Measurements from ENCODE around the gene PTPRD. TPM values are rescaled to one million over a fixed set of nuclear protein-coding genes. Genes with fewer than 3 reads are reported as not detected.

Gene PTPRD
- total RNA-seq, 1 experiment from 2014 or later: 0.02 TPM

DNA sequence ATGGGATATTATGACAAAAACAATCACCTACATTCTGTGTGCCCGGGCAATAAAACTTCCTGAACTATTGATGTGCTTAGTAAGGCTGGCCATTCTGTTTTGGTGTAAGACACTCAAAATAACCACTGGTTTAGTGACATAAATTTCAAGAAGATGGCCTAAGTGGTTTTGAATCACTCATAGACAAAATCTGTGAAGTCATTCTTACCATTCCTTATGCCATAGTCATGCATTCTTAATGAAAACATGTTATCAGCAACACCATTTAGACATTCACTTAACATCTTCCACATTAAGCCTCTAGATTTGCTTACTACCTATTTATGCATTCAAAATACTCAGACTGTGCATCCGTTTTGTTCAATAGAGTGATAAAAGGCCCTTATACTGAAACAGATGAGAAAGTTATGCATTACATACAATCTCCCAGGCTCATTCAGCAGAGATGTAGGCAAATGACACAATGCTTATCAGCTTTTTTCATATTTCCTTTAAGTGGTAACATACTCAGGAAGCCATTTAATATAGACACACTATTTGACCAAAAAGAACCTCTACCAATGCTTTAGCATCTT lies 1964.4 kb downstream of the PTPRD start:
- BruUV-seq (replicated peaks): no TSS peak
- no peaks in the 10 kb centered on the region for H3K9me2 ChIP-seq (ENCODE audit: insufficient read depth)
- no peaks in the 10 kb centered on the region for H3K4me1 ChIP-seq (ENCODE audit: control insufficient read depth in 1 of 2, insufficient read depth in 2 of 2, low read length in 2 of 2)
- intact Hi-C loops (cut with micrococcal nuclease): no loop called here
- no peak overlapping the region for H3K4me3 ChIP-seq (replicated peaks in 1 of 2; ENCODE audit: low read depth in 1 of 2, low read length in 2 of 2)
- no peak overlapping the region for H3K4me2 ChIP-seq (ENCODE audit: low read length)
- CTCF ChIA-PET: no interaction called here
- no peak overlapping the region for H2AFZ ChIP-seq (ENCODE audit: low read depth, low read length, poor library complexity, severe bottlenecking)
- RAD21 ChIA-PET (ENCODE audit: low non-redundant PET in 1 of 2, low total read pairs in 2 of 2, uncharacterized antibody in 2 of 2, unreplicated experiment in 2 of 2): no interaction called here
- no peaks in the 10 kb centered on the region for H3K79me2 ChIP-seq (ENCODE audit: insufficient read depth, low read length)
- H3K36me3 ChIP-seq (ENCODE audit: control insufficient read depth in 1 of 2, insufficient read depth in 2 of 2, low read length in 2 of 2): no peaks in the 10 kb centered on the region
- H3K9ac ChIP-seq (ENCODE audit: low read length): no peak overlapping the region
- no peaks in the 10 kb centered on the region for H4K20me1 ChIP-seq (ENCODE audit: insufficient read depth)
- ATAC-seq (no peak), DNase-seq (ENCODE audit: low read depth, low spot score) (no peak)
- peaks cover 3 to 30% of the 10 kb centered on the region in 2 experiments; a peak in 2 of 4 replicates for H3K9me3 ChIP-seq (ENCODE audit: control insufficient read depth in 1 of 2, insufficient read depth in 1 of 2, low read depth in 1 of 2, low read length in 2 of 2)
- no peak for TF ChIP-seq ZNF274 (IDR thresholded peaks at IDR 0.05; ENCODE audit: low read depth, low read length)
- no peak for TF ChIP-seq ZBTB33 (IDR thresholded peaks at IDR 0.05; ENCODE audit: extremely low read depth, insufficient replicate concordance, low read length)
- no peak for TF ChIP-seq TCF7L2 (IDR thresholded peaks at IDR 0.05; ENCODE audit: borderline replicate concordance, extremely low read depth, insufficient read depth, insufficient read length)
- TF ChIP-seq, protein P1, sequence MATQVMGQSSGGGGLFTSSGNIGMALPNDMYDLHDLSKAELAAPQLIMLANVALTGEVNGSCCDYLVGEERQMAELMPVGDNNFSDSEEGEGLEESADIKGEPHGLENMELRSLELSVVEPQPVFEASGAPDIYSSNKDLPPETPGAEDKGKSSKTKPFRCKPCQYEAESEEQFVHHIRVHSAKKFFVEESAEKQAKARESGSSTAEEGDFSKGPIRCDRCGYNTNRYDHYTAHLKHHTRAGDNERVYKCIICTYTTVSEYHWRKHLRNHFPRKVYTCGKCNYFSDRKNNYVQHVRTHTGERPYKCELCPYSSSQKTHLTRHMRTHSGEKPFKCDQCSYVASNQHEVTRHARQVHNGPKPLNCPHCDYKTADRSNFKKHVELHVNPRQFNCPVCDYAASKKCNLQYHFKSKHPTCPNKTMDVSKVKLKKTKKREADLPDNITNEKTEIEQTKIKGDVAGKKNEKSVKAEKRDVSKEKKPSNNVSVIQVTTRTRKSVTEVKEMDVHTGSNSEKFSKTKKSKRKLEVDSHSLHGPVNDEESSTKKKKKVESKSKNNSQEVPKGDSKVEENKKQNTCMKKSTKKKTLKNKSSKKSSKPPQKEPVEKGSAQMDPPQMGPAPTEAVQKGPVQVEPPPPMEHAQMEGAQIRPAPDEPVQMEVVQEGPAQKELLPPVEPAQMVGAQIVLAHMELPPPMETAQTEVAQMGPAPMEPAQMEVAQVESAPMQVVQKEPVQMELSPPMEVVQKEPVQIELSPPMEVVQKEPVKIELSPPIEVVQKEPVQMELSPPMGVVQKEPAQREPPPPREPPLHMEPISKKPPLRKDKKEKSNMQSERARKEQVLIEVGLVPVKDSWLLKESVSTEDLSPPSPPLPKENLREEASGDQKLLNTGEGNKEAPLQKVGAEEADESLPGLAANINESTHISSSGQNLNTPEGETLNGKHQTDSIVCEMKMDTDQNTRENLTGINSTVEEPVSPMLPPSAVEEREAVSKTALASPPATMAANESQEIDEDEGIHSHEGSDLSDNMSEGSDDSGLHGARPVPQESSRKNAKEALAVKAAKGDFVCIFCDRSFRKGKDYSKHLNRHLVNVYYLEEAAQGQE (IDR thresholded peaks at IDR 0.05; ENCODE audit: low read depth): no peak
- no peak for TF ChIP-seq EZH2 (IDR thresholded peaks at IDR 0.05)
- no peak for TF ChIP-seq CEBPB (IDR thresholded peaks at IDR 0.05; ENCODE audit: low read depth)
- TF ChIP-seq POLR2A (IDR thresholded peaks at IDR 0.05; ENCODE audit: borderline replicate concordance, extremely low read depth, insufficient read depth, insufficient read length): no peak
- TF ChIP-seq SIN3A (IDR thresholded peaks at IDR 0.05; ENCODE audit: low read depth): no peak
- TF ChIP-seq ZFX (IDR thresholded peaks at IDR 0.05): no peak
- TF ChIP-seq EGR1 (IDR thresholded peaks at IDR 0.05; ENCODE audit: low read depth): no peak
- no peak for TF ChIP-seq FOSL1 (IDR thresholded peaks at IDR 0.05; ENCODE audit: low read depth)
- no peak for TF ChIP-seq SRF (IDR thresholded peaks at IDR 0.05; ENCODE audit: low read depth)
- TF ChIP-seq, protein P2, sequence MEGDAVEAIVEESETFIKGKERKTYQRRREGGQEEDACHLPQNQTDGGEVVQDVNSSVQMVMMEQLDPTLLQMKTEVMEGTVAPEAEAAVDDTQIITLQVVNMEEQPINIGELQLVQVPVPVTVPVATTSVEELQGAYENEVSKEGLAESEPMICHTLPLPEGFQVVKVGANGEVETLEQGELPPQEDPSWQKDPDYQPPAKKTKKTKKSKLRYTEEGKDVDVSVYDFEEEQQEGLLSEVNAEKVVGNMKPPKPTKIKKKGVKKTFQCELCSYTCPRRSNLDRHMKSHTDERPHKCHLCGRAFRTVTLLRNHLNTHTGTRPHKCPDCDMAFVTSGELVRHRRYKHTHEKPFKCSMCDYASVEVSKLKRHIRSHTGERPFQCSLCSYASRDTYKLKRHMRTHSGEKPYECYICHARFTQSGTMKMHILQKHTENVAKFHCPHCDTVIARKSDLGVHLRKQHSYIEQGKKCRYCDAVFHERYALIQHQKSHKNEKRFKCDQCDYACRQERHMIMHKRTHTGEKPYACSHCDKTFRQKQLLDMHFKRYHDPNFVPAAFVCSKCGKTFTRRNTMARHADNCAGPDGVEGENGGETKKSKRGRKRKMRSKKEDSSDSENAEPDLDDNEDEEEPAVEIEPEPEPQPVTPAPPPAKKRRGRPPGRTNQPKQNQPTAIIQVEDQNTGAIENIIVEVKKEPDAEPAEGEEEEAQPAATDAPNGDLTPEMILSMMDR (IDR thresholded peaks at IDR 0.05 in 2 of 3, conservative IDR thresholded peaks at IDR 0.05 in 1 of 3; ENCODE audit: borderline replicate concordance in 1 of 3, insufficient read depth in 1 of 3, low read depth in 2 of 3, low read length in 2 of 3): no peak
- no peak for TF ChIP-seq SP1 (IDR thresholded peaks at IDR 0.05; ENCODE audit: low read depth)
- TF ChIP-seq CBX3 (IDR thresholded peaks at IDR 0.05; ENCODE audit: low read depth): no peak
- TF ChIP-seq ELF1 (IDR thresholded peaks at IDR 0.05; ENCODE audit: borderline replicate concordance, low read depth): no peak
- POLR2A ChIA-PET: no interaction called here
- no peaks in the 10 kb centered on the region for H3K27me3 ChIP-seq (ENCODE audit: insufficient read depth, low read length)
- no peak overlapping the region for H3K27ac ChIP-seq (ENCODE audit: low read depth, low read length)
